ENCODE data around the gene DUSP7. TPM values are rescaled to one million over a fixed set of nuclear protein-coding genes. Genes with fewer than 3 reads are reported as not detected.

Gene DUSP7
- polyA plus RNA-seq, 3 donors, result 2.8 to 36.8 (median 3.9) TPM

DNA sequence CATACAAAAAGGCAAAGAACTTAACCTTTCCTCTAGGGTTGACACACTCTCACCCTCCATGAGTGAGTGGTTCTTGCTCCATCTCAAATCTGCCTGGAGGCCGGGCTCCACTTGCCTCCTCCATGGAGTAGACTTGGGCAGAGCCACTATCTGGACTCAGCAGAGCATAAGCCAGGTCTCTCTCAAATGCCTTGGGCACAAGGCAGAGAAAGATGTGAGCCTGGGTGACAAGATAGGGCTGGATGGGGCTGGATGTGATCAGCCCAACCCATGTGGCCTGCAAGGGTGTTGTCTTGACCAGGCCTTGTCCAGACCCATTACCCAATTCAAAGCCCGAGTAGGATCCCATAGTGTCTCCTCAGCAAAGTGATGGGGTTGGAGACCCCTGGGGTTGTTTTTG lies 56.5 kb downstream of the DUSP7 start:
- Histone ChIP-seq H4K20me1 (ENCODE audit: insufficient read depth, low read length) (peaks cover 6% of the 10 kb centered on the region), H3K79me2 (ENCODE audit: insufficient read depth, low read length) (peaks cover 9% of the 10 kb centered on the region), H3K4me1 (ENCODE audit: control insufficient read depth in 1 of 2, insufficient read depth in 2 of 2, low read length in 2 of 2) (peaks cover 10 to 16% of the 10 kb centered on the region in 2 donors), H3K27ac (ENCODE audit: low read depth in 1 of 2, low read length in 2 of 2) (no peak overlapping the region), H3K27me3 (ENCODE audit: control insufficient read depth in 2 of 2, insufficient read depth in 2 of 2, low read length in 2 of 2) (no peaks in the 10 kb centered on the region), H3K36me3 (replicated peaks in 1 of 2; ENCODE audit: control insufficient read depth in 1 of 2, insufficient read depth in 2 of 2, low read length in 2 of 2) (peaks cover under 1% of the 10 kb centered on the region in 2 donors), H3K4me3 (replicated peaks in 1 of 3; ENCODE audit: low read depth in 2 of 3, low read length in 3 of 3) (no peak overlapping the region), H3K9me3 (replicated peaks in 1 of 2; ENCODE audit: control insufficient read depth in 1 of 2, insufficient read depth in 1 of 2, low read length in 2 of 2) (no peaks in the 10 kb centered on the region), H3K4me2 (replicated peaks; ENCODE audit: extremely low read depth, low read length, poor library complexity, severe bottlenecking) (no peak overlapping the region), H3K9ac (ENCODE audit: insufficient read depth, low read length, poor library complexity, severe bottlenecking) (no peak overlapping the region), H2AFZ (ENCODE audit: insufficient read depth, low read depth, low read length, poor library complexity, severe bottlenecking) (no peak overlapping the region)
- DNase-seq, result no peak
- Mint-ChIP-seq H3K36me3 (peaks cover 0 to 3% of the 10 kb centered on the region in 2 donors), H3K27ac (peak overlapping the region in 1 of 7 donors; percentile 36), H3K4me3 (no peak overlapping the region), H3K4me1 (peaks cover 14% of the 10 kb centered on the region), H3K9me3 (no peaks in the 10 kb centered on the region), H3K27me3 (ENCODE audit: low read depth in 3 of 3) (peaks cover 2 to 6% (median 6%) of the 10 kb centered on the region in 3 donors)
- 100% methylated on average over 1 of the region's 2 CpGs for WGBS (ENCODE audit: insufficient coverage)
- intact Hi-C loops (cut with micrococcal nuclease), result loop anchor here (5.0 kb wide), 1 partner anchor 52 kb away; no protein-coding TSS in a partner anchor
- TF ChIP-seq, protein P1, sequence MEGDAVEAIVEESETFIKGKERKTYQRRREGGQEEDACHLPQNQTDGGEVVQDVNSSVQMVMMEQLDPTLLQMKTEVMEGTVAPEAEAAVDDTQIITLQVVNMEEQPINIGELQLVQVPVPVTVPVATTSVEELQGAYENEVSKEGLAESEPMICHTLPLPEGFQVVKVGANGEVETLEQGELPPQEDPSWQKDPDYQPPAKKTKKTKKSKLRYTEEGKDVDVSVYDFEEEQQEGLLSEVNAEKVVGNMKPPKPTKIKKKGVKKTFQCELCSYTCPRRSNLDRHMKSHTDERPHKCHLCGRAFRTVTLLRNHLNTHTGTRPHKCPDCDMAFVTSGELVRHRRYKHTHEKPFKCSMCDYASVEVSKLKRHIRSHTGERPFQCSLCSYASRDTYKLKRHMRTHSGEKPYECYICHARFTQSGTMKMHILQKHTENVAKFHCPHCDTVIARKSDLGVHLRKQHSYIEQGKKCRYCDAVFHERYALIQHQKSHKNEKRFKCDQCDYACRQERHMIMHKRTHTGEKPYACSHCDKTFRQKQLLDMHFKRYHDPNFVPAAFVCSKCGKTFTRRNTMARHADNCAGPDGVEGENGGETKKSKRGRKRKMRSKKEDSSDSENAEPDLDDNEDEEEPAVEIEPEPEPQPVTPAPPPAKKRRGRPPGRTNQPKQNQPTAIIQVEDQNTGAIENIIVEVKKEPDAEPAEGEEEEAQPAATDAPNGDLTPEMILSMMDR (IDR thresholded peaks at IDR 0.05), result no peak

Other genes starting within 250 kb of the DUSP7 start
- not detected for gene IQCF2, start 195.0 kb downstream of the DUSP7 start, polyA plus RNA-seq
- not detected for gene IQCF5, start 181.0 kb downstream of the DUSP7 start, polyA plus RNA-seq
- gene IQCF1, start 153.2 kb downstream of the DUSP7 start, polyA plus RNA-seq, result not detected
- gene RRP9, start 114.7 kb downstream of the DUSP7 start, polyA plus RNA-seq, result 10 to 100 TPM in 1 of 3 donors, 1 to 10 TPM in 2; 6.7 to 10.4 (median 9.9) TPM
- gene PARP3, start 114.2 kb downstream of the DUSP7 start, polyA plus RNA-seq, result 1 to 10 TPM; 1.2 to 6.9 (median 1.7) TPM
- not detected for gene GPR62, start 101.2 kb downstream of the DUSP7 start, polyA plus RNA-seq
- 1 to 10 TPM in 1 of 3 donors, under 1 TPM in 2; 0.09 to 1.3 (median 0.22) TPM for gene PCBP4, start 89.1 kb downstream of the DUSP7 start, polyA plus RNA-seq
- 10 to 100 TPM; 20.3 to 31.2 (median 23.4) TPM for gene ABHD14B, start 82.5 kb downstream of the DUSP7 start, polyA plus RNA-seq
- 10 to 100 TPM in 2 of 3 donors, 1 to 10 TPM in 1; 6.9 to 13.2 (median 11.7) TPM for gene ABHD14A, start 81.5 kb downstream of the DUSP7 start, polyA plus RNA-seq
- 10 to 100 TPM; 13.3 to 18.0 (median 14.5) TPM for gene ACY1, start 73.0 kb downstream of the DUSP7 start, polyA plus RNA-seq
- gene RPL29, start 60.7 kb downstream of the DUSP7 start, polyA plus RNA-seq, result 1,000 to 10,000 TPM in 1 of 3 donors, 100 to 1,000 TPM in 2; 753 to 2,360 (median 856) TPM
- 1 to 10 TPM; 1.2 to 2.0 (median 1.5) TPM for gene POC1A, start 97.9 kb upstream of the DUSP7 start, polyA plus RNA-seq
- 10 to 100 TPM; 20.9 to 84.7 (median 38.7) TPM for gene ALAS1, start 141.6 kb upstream of the DUSP7 start, polyA plus RNA-seq
- gene TLR9, start 169.1 kb upstream of the DUSP7 start, polyA plus RNA-seq, result under 1 TPM in 1 of 3 donors, not detected in 2; 0.91 TPM
- gene TWF2, start 182.6 kb upstream of the DUSP7 start, polyA plus RNA-seq, result 100 to 1,000 TPM; 141 to 199 (median 176) TPM
- gene PPM1M, start 189.2 kb upstream of the DUSP7 start, polyA plus RNA-seq, result 100 to 1,000 TPM in 2 of 3 donors, 10 to 100 TPM in 1; 92.8 to 144 (median 120) TPM
- 10 to 100 TPM; 27.3 to 33.4 (median 32.3) TPM for gene WDR82, start 222.1 kb upstream of the DUSP7 start, polyA plus RNA-seq
- 10 to 100 TPM in 1 of 3 donors, 1 to 10 TPM in 2; 8.3 to 37.5 (median 8.4) TPM for gene GLYCTK, start 231.3 kb upstream of the DUSP7 start, polyA plus RNA-seq